CD4-positive, alpha-beta T cell treated with Interferon gamma for 1 hour (primary cell): ENCODE results near the gene CDC73.
"Not testable (repeated sequence)": the region's sequence is repeated elsewhere in the genome, so short reads cannot be mapped to it uniquely, and the experiment has no call there.

Experiments used
- DNase-seq: peaks from one replicate; pipeline ENCODE4 v3.0.0-alpha.2; 2020

The CDC73 gene

DNA sequence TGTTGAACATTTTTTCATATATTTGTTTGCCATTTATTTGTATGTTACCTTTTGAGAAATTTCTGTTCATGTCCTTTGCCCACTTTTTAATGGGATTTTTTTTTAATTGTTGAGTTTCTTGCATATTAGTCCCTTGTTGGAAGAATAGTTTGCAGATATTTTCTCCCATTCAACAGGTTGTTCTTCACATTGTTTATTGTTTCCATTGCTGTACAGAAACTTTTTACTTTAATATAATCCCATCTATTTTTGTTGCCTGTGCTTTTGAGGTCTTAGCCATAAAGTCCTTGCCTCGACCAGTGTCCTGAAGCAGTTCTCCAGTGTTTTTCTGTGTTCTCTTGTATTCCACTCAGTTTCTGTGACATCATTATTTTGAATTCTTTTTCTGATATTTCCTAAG is 118.8 kb downstream of the CDC73 start:
- DNase-seq, result no peak

DNA sequence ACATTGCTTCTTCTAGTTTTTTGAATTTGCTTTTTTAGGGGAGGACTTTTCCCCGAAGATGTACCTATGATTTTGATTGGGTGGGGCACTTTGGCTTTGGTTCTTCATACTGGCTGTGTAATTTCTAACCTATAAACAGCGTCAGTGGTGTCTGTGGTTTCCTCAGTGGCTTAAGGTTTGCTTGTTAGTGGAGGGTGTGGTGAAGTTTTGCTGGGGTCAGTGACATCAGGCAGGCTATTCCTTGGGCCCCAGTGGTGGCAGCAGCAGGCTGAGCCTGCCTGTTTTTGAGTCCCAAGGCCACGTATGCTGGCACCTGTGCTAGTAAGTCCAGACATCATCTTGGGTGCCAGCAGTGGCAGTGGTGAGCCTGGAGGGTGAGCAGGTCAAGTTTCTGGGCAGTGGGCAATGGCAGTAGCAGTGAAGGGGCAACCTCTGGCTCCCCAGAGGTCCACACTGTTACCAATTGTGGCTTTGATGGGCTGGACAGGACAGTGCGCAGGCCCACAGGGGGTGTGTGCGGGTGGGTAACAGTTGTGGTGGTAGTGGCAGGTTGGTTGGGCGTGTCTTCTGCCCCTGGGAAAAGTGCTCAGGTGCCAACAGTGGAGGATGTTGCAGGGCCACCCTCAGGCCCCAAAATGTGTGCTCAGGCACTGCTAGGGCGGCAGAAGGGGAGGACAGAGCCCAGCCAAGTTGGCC is 119.4 kb downstream of the CDC73 start:
- no peak for DNase-seq

DNA sequence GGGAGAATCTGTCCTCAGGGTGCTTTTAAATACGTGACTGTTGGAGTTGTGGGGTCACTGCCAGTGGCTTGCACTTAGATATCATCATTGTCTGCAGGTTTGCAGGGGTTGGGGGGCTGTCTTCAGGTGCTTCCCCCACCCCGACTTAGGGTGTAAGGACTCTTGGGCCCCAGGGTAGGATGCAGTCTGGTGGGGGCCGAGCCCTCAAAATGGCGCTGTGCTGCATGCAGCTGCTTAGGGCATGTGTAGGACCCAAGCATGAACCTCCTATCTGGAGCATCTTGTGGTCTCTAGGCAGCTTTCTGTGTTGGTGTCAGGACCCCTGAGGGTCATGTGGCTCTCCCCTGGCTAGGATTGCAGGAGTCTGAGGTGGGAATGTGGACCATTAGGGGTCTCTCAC is 120.2 kb downstream of the CDC73 start:
- DNase-seq, result no peak

DNA sequence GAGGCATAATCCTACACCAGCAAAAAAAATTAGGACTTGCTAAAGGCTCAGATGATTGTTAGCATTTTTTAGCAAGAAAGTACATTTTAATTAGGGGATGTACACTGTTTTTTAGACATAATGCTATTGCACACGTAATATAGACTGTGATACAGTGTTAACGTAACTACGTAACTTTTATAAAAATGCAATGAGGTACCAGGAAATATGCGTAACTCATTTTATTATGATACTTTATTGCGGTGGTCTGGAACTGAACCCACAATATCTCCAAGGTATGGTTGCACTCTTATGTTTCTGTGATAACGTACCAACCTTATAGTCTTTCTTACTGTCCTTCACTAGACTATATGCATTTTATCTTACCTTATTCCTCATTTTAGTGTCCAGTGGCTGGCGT is 127.4 kb downstream of the CDC73 start:
- DNase-seq, result no peak

DNA sequence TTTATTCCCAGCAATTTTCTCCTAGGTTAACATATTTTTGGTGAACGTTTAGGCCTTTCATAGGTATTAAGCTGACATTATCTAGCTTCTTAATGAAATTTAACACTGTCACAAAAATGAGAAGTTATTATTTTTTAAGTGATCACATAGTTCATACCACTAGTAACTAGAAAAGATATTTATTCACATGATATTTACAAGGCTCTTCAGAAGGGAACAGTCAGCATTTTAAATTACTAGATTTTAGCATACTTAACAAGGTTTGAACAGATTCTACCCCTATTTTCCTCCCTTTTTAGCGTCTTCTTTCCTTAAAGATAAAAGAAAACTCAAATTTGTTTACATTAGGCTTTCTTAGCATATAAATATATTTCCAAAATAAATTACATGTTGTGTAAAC is 130.1 kb downstream of the CDC73 start:
- no peak for DNase-seq

DNA sequence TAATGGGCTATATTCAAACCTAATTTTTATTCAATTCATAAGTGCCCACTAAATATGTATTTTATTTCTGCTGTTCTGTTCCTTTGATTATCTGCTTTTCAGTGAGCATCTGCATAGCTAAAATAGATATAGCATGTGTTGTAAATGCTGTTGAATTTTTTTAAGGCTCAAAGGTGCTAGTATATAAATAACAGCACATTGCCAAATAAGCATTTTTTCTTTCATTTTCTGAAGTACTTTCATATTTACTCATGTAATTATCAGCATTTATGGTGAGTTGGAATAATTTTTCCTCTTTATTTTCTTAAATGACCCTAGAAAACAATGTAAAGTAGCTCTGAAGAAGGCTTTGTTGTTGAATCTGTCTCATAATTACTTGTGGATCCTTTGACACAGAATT is 134.2 kb downstream of the CDC73 start:
- no peak for DNase-seq

DNA sequence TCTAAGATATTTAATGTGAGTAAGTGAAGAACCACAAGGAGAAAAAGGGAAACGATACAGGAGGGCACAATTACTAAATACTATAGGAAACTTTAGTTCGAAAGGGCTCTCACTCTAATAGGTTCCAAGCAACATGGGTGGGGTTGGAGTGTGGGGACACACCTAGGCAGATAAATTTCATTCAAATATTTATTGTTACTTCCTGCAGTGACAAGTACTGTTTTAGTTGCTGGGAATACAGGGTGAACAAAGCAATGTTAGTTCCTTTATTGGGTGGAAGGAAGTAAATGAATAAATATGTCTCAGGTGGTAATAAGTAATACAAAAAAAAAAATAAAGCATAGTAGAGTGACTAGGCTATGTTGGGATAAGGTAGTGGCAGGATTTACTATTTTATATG is 137.8 kb downstream of the CDC73 start:
- DNase-seq, result no peak

DNA sequence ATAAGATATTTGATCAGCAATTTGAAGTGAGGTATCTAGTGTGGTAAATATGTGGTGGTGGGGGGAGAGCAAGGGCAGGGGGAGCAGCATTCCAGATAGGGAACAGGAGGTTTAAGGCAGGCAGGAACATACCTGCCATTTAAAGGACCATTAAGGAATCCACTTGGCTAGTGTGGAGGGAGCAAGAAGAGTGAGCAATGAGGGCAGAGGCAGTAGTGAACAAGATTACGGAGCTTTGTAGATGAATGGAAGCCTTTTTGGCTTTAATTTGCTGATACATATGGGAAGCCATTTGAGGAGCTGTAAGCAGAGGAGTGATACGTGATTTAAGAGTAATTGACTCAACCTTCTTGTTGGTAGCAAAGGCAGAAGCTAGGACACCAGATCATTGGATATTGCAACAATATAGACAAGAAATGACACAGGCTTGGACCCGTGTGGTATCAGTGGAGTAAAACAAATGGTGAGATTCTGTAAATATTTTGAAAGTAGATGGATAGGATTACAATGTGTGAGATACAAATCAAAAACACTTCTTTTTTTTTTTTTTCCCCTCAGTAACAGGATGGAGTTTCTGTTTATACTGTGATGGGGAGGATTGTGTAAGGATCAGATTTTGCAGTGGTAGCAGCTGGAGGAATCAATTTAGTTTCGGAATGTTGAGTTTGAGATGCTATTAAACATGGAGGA is 138.4 kb downstream of the CDC73 start:
- DNase-seq, result no peak

DNA sequence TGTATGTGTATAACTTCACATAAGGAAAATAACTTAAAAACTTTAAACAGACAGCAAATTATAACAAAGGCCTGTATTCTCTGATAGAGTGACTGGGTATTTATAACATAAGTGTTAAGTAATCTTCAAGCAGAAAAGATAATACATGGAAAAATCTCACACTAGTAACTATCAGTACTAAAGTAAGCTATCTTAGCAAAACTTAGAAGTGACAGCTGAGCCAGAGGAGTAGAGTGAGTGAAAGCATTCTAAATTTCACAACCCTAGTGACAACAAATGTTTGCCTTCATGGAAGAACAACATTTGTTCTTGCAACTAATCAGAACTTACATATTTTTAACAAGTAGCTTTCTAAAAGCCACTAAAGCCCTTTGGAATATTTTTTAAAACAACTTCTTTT is 139.1 kb downstream of the CDC73 start:
- no peak for DNase-seq

DNA sequence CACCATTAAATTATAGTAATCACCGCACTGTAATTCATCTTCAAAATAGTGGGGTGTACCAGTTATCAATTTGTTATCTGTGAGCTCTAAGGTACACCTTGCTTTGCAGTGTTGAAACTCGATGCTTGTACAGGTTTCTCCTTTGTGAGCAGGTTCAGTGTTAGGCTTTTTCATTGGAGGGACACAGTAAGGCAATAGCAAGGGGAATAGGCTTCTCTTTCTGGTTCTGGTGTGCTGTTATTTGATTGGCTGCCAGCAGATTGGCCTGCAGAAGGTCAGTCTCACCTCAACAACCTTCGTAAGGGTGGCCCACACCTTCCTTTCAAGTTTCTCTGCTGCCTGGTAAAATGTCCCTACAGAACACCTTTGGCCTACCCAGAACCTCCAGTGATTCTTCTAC is 140.8 kb downstream of the CDC73 start:
- no peak for DNase-seq

DNA sequence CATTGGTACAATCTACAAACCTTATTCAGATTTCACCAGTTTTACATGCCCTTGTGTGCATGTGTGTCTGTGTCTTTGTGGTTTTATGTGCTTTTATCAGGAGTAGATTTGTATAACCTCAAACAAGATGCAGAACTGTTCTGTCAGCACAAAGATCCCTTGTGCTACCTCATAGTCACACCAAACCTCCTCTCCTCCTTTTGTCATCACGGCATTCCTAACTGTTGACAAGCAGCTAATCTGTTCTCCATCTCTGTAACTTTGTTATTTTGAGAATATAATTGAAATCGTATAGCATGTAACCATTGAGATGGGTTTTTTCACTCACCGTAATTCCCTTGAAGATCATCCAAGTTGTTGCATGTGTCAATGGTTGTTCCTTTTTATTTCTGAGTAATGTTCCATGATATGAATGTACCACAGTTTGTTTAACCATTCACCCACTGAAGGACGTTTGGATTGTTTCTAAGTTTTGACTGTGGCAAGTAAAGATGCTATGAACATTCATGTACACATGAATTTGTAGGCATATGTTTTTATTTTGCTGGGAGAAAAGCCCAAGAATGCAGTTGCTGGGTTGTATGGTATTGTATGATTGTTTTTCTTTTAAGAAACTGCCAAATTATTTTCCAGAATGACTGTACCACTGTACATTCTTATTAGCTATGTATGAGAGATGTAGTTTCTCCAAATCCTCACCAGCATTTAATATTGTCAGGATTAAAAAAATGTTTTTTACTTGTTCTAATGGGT is 142.7 kb downstream of the CDC73 start:
- no peak for DNase-seq

DNA sequence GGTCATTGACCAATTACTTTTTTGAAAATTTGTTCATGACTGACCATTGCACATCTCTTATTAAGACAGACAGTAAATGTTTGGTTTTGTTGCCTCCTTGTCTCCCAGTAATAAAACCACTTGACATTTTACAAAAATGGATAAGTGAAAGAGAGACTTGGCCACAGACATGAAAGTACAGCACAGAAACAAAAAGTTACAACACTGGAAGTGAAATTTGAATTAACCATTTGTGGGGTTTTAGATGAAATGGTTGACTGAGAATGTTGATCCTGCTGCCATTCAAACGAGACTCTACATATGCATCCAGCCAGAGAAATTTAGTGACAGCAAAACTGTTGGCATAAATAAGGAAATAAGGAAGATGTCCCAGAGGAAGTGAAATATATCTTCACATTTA is 143.9 kb downstream of the CDC73 start:
- DNase-seq, result no peak

DNA sequence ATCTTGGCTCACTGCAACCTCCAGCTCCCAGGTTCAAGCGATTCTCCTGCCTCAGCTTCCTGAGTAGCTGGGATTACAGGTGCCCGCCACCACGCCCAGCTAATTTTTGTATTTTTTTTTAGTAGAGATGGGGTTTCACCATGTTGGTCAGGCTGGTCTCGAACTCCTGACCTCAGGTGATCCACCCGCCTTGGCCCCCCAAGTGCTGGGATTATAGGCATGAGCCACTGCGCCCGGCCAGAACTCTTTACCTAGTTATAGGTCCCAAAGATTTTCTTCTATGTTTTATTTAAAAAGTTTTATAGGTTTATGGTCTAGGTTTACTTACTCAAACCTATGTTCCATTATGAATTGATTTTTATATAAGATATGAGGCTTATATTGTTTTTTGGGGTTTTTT is 145.0 kb downstream of the CDC73 start:
- not testable (repeated sequence) for DNase-seq

DNA sequence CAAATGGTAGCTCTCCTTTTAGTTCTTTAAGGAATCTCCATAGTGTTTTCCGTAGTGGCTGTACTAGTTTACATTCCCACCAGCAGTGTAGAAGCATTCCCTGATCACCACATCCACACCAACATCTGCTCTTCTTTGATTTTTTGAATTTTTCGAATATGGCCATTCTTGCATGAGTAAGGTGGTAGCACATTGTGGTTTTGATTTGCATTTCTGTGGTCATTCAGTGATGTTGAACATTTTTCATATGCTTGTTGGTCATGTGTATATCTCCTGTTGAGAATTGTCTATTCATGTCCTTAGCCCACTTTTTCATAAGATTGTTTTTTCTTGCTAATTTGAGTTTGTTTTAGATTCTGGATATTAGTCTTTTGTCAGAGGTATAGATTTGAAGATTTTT is 149.2 kb downstream of the CDC73 start:
- DNase-seq, result no peak

DNA sequence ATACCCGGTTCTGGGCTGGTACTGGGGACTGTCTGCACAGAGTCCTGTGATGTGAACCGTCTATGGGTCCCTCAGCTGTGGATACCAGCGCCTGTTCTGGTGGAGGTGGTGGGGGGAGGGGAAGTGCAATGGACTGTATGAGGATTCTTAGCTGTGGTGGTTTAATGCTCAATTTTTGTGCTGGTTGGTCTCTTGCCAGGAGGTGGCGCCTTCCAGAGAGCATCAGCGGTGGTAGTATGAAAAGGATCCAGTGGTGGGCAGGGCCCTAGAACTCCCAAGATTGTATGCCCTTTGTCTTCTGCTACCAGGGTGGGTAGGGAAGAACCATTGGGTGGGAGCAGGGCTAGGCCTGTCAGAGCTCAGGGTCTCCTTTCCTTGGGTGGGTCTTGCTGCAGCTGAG is 153.9 kb downstream of the CDC73 start:
- no peak for DNase-seq

DNA sequence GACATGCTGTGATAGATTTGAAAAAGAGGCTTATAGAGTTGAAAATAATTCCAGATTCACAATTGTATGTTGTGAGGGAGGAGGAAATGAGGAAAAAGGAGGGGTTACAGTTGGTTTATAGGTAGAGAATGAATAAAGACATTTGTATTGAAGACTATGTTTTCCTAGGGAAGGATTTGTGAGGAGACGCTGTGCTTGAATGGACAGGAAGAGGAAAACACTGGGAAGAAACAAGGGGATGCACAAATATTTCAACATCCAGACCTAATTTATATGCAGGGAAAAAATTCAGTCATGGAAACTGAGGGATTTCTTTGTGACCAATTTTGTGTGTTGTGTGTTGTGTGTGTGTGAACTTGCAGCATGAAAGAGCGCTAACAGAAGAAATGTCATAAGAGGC is 157.1 kb downstream of the CDC73 start:
- DNase-seq, result no peak

DNA sequence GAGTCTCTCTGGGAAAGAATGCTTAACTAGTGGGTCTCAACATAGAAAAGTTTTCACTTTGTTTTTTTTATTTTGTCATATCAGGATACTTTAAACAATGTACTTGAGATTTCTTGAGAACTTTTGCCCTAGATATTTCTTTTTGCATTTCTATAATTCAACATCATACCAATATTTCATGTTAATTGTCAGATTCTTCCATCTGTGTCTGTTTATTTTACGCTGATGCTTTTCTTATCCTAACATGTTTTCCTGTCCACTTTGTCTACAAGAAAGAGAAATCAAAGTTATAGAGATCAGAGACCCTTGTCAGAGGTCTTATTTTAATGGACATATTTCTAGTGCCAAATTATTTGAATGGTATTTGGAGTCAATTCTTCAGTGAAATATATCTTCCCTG is 160.1 kb downstream of the CDC73 start:
- no peak for DNase-seq

DNA sequence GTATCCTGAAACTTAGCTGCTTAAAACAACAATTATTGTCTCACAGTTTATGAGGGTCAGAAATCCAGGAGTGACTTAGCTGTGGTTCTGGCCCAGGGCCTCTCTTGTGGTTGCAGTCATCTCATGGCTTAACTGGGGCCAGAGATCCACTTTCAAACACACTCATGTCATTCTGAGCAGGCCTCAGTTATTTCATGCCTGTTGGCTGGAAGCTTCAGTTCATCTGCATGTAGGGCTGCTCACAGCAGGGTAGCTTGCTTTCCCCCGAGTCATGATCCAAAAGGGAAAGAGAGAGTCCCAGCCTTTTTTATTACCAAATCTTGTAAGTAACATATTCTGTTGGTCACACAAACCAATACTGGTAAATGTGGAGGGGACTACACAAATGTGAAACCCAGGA is 161.2 kb downstream of the CDC73 start:
- DNase-seq, result no peak

DNA sequence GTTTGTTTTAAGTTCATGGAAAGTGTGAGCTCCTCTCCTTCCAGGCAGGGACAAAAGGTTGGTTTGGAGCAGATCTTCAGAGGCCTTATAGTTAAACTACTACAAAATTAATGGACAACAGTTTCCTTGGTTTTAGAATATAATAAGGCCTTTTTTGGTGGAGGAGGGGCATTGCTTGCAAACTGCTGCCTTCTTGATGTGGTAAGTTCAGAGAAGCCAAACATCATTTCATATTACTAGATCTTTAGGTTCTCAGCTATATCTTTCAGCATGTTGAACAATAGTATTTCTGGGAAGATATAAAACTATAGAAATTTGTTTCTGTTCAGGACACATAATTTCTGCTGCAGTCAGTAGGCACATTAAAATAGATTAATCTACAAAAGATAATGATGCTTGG is 162.4 kb downstream of the CDC73 start:
- no peak for DNase-seq

DNA sequence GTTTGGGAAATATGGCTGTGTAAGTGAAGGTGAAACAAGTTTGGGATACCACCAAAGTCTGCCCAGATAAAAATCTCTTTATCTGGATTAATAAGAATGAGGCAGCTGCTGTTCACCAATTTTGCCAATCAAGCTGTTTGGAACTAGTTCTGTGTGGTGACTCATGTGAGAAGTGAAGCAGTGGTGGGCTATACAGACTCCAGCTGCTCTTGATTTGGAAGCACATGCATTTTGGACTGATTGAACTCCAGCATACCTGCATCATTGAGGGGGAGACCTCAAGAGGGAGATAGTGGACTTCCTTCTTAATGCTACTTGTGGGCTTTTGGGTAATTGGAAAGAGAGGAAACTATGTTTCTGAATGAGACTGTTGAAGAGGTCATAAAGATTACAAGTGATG is 163.8 kb downstream of the CDC73 start:
- no peak for DNase-seq

DNA sequence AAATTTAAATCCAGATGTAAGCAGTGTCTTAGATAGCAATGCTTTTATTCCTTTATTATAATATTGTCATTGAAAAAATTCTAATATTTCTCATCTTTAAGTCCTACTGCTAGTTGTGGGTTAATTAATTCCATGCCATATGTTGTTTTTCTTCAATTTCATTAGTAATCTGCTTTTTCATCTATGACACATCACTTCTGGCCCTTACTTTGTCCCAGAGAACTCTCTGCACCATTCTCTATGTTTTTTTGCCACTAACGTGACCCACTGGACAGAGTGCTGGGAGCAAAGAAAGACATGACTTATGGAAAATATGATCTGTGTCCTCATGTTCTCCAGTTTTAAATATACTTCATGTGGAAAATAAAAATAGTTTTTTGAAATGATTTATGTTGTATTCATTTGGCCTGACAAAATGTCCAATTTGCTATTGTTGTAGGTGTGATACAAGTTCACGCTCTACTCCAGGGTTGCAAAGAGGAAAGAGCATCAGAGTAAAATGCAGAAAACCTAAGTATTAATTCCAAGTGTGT is 166.8 kb downstream of the CDC73 start:
- not testable (repeated sequence) for DNase-seq

DNA sequence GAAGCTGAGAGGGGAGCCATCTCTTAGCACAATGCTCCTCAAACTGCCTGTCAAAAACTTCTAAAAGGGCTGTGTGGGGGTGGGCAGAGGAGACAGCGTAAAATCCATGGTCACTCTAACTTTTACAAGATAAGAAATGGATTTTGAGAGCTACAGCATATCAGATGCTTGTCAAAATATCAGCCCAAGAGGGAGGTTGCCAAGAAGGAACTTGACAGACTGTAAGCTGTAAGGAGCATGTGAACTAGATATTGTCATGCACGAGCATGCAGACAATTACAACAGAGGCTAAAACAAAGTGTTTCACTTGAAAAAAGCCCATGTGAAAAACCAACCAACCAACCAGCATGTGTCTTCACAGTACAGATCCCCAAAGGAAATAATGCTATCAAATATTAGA is 171.9 kb downstream of the CDC73 start:
- no peak for DNase-seq

DNA sequence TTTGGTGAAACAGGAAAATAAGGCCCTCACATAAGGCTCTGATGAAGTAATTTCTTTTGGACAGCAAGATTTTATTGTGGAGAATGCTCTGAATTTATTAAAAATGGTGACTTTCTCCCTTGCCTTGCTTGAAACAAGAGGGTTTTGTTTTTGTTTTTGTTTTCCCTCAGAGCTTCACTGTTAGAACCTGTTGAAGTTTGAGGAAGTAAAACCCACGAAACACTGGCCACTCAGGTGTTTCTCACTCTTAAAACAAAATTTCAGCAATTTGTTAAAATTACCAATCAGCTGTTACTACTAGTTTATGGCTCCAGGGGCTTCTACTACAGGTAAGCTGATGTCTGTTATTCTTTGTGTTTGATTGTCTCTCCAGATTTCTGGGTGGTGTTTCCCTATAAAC is 177.2 kb downstream of the CDC73 start:
- no peak for DNase-seq

DNA sequence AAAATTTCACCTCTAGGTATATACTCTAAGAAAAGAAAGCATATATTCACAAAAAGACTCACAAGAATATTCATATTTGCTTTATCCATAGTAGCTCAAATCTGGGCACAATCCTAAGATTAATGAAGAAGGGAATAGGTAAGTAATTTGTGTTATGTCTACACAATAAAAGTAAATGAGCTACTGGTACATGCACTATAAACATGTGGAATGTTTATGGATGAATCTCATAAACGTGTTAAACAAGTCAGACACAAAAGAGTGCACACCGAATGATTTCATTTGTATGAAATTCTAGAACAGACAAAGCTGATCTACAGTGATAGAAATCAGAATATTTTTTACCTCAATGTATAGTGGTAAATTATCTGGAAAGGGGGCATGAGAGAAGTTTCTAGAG is 179.9 kb downstream of the CDC73 start:
- DNase-seq, result no peak
